NCI-H128 (cell line): Measurements from ENCODE around the gene TMEM170A.
A peak's percentile ranks its signal among the peaks of the same experiment; 100 is the strongest.
"Not testable (repeated sequence)": the region's sequence is repeated elsewhere in the genome, so short reads cannot be mapped to it uniquely, and the experiment has no call there.

Experiments
- DNase-seq: peaks from one replicate; lab custom pipeline; 2025; ENCODE audit not compliant: unreplicated experiment; lab: John Stamatoyannopoulos, UW

The TMEM170A gene

DNA sequence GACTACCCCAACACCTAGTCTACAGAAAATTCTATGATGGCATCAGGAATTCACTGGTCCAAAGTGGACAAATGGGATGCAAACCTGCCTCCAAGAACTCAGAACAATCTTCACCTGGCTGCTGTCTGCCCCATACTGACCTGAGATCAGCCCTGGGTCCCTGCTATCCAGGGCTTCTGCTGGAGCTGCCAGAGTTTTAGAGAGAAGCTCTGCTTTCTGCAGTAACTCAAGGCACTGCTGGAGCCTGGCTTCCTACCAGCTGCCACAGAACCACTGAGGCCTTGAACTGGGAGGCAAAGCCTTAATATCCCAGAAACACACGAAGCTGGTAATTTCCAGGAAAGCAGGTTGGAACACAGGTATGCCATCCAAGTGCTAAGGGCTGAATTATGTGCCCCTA lies 7.5 kb downstream of the TMEM170A start:
- no peak for DNase-seq

DNA sequence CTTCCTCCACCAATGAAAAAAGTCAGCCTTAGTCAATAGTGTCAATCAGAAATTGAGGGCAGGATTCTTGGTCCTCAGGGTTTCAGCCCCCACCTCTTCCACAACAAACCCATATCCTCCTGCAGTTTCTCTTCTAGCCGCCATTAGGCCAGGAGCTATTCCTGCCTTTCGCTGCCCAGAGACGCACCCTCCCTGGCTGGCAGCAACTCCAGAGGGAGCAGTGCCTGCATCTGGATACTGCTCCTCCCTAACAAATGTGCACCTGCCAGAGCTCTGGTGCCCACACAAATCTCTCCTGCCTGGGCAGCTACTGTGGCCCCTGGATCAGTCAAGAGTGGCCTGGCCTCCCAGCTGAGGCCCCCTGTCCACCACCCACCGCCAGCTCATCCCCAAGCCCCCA lies 8.0 kb downstream of the TMEM170A start:
- DNase-seq, result not testable (repeated sequence)

GRCh38 chr16:75455677-75456076 lies 8.8 kb downstream of the TMEM170A start:
- no peak for DNase-seq

GRCh38 chr16:75452464-75453190 lies 11.9 kb downstream of the TMEM170A start:
- no peak for DNase-seq

GRCh38 chr16:75446416-75446815 lies 18.1 kb downstream of the TMEM170A start:
- DNase-seq, result no peak

- DNase-seq, result no peak
Measured at GRCh38 chr16:75445298-75445697, 19.2 kb downstream of the TMEM170A start.

- no peak for DNase-seq
Measured at GRCh38 chr16:75443298-75443697, 21.2 kb downstream of the TMEM170A start.

GRCh38 chr16:75433732-75434413 lies 30.6 kb downstream of the TMEM170A start:
- DNase-seq, result peak; percentile 64

DNA sequence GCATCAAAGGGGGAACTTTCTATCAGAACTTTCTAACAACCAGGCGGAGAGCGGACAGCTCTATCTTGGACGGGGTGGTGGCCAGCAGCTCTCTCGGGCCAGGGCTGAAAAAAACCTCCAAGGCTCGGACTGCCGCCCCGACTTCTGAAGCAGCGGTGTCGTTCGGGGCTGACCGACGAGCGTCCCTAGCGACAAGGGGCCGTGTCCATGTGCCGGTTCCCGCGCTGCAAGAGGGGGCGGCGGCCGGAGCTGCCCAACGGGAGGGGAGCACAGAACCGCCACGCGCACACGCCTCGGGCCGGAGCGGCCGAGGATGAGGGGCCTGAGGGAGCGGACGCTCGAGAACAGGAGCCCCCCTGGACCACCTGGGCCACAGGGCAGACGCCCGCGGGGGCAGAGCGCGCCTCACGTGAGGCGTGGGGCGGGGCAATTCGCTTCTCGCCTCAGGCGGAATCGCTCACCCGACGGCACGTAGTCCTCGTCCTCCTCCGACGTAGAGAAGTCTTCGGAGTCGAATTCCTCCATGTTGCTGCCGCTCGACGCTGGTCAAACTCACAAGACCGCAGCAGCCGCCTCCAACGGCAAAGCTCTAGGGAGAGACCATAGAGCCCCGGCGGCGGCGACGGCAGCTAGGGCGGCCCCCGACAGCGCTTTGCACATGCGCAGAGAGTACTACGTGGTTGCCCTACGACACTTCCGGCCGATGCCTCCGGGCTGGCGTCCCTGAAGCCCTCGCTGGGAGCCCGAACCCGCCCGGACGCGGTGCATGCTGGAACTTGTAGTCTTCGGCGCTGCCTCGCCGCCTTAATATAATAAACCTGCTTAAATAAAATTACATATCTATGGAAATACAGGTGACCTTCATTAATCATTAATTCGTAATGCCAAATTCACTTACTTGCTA lies 31.4 kb downstream of the TMEM170A start, which contains the start of gene CFDP1:
Gene CFDP1 (minus strand): TSS at position 676 of the 904 bp plus-strand sequence. CDS start 151 bp downstream, at position 525.
- peak; percentile 76 for DNase-seq

- no peak for DNase-seq
Measured at GRCh38 chr16:75429621-75430403, 34.7 kb downstream of the TMEM170A start.

GRCh38 chr16:75426524-75426923 lies 38.0 kb downstream of the TMEM170A start:
- DNase-seq, result not testable (repeated sequence)

DNA sequence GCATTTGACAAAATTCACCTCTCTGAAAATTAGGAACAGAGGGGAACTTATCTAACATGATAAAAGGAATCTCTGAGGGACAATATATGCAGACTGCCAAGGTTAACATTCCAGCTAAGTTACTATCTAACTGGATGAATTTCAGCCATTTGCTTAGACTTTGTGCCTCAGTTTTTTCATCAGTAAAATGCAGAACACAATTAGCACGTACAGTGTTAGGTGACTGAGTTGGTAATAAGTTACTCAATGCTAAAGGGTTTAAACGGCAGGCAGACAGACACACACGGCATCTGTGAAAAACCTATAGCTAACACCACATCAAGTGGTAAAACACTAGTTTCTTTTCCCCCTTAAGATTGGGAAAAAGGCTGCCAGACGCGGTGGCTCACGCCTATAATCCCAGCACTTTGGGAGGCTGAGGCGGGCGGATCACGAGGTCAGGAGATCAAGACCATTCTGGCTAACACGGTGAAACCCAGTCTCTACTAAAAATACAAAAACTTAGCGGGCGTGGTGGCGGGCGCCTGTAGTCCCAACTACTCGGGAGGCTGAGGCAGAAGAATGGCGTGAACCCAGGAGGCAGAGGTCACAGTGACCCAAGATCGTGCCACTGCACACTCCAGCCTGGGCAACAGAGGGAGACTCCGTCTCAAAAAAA lies 40.3 kb downstream of the TMEM170A start:
- DNase-seq, result not testable (repeated sequence)

- no peak for DNase-seq
Measured at GRCh38 chr16:75423723-75424104, 40.8 kb downstream of the TMEM170A start.

DNA sequence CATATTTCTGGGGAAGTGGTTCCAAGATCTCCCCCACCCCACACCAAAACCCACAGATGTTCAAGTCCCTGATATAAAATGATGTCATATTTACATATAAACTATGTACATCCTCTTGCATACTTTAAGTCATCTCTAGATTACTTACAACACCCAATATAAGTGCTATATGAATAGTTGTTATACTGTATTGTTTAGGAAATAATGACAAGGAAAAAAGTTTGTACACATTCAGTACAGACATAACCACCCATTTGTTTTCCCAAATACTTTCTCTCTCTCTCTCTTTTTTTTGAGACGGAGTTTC lies 42.7 kb downstream of the TMEM170A start:
- no peak for DNase-seq

DNA sequence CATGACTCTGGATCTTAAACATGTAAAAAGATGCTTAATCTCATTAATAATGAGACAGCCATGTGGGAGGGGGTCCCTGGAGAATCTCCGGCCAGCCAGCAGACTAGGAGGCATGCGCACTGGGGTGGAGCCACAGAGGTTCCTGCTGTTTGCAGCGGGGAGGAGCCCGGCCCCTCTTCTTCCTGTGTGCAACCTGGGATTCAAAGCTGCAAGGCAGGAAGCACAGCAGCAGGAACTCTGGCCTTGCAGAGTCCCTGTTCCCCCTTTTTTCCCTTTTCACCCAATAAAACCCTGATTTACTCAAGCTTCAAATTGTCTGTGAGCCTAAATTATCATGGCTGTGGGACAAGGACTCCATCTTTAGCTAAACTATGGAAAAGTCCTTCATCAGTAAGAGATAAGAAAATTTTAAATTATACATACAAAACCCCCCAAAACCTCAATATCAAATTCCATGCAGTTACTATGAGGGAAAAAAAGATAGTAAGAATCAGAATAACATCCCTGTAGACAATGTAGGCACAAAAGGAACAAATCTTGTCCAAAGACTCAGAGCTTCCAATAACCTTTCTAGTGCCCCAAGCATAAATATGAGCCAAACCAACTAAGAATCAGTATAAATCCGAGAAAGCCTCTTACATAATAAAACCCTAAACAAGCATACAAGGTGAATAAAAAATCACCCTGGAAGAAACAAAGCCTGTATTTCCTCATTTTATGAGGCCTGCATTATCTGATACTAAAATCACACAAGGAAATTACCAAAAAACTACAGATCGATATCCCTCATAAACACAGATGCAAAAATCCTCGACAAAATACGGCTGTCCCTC lies 43.3 kb downstream of the TMEM170A start:
- no peak for DNase-seq

GRCh38 chr16:75416904-75417565 lies 47.5 kb downstream of the TMEM170A start:
- no peak for DNase-seq

DNA sequence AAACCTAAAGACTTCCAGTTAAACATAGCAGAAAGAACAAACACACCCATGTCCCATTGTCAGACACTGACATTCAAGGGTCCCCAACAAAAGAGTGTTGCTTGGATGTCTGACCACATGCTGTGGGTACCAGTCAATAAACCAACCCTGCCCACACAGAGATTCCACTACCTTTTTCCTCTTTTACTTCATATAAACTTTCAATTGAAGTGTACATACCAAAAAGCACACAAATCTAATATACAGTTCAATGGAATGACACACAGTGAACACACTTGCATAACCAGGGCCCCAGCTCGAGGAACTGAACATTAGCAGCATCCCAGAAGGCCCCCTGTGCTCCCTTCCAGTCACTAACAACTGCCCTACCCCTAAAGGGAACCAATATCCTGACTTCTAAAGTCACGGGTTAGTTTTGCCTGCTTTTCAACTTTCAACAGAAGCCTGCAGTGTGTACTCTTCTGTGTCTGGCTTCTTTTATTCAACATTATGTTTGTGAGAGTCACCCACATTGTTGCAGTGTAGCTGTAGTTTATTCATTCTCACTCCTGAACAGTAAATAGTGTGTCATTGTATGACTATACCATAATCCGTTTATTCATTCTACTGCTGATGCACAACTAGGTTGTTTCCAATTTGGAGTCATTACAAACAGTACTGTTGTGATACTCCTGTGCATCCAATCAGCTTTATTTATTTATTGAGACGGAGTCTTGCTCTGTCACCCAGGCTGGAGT lies 49.2 kb downstream of the TMEM170A start:
- DNase-seq, result no peak

GRCh38 chr16:75413951-75414350 lies 50.5 kb downstream of the TMEM170A start:
- DNase-seq, result no peak
